HL-60 (cell line): ENCODE results near the gene IFI30.
"Not testable (repeated sequence)": the region's sequence is repeated elsewhere in the genome, so short reads cannot be mapped to it uniquely, and the experiment has no call there.

Experiments used
- GABPA ChIP-seq: IDR thresholded peaks from 2 replicates; pipeline ENCODE4 v1.6.1; 2012; ENCODE audit warnings: low read depth
- POLR2AphosphoS5 ChIP-seq: IDR thresholded peaks from 2 replicates; pipeline ENCODE4 v1.6.1; 2012; ENCODE audit warnings: low read depth
- TF ChIP-seq, protein P1 (sequence below): IDR thresholded peaks from one replicate; pipeline ENCODE4 v1.5.1; 2011; ENCODE audit warnings: low read length, control low read depth, inconsistent platforms; ENCODE audit not compliant: insufficient read depth

GRCh38 chr19:18159059-18159616, 14.5 kb upstream of the IFI30 start:
- TF ChIP-seq, protein P1, sequence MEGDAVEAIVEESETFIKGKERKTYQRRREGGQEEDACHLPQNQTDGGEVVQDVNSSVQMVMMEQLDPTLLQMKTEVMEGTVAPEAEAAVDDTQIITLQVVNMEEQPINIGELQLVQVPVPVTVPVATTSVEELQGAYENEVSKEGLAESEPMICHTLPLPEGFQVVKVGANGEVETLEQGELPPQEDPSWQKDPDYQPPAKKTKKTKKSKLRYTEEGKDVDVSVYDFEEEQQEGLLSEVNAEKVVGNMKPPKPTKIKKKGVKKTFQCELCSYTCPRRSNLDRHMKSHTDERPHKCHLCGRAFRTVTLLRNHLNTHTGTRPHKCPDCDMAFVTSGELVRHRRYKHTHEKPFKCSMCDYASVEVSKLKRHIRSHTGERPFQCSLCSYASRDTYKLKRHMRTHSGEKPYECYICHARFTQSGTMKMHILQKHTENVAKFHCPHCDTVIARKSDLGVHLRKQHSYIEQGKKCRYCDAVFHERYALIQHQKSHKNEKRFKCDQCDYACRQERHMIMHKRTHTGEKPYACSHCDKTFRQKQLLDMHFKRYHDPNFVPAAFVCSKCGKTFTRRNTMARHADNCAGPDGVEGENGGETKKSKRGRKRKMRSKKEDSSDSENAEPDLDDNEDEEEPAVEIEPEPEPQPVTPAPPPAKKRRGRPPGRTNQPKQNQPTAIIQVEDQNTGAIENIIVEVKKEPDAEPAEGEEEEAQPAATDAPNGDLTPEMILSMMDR: not testable (repeated sequence)
- TF ChIP-seq GABPA, POLR2AphosphoS5: not testable (repeated sequence)
